Suprapubic skin (tissue), 4 donors: ENCODE measurements around the gene MDK.

Source experiments
- EP300 ChIP-seq: sonication (generic); formaldehyde crosslinking; IDR thresholded peaks from one replicate; pipeline ENCODE4 v1.6.1; 2017; ENCODE audit warnings: antibody characterized with exemption
- POLR2A ChIP-seq, 2 donors: fragments of 450-650 bp; IDR thresholded peaks; one replicate each; pipeline ENCODE4 v1.6.1; 2017; ENCODE audit warnings: antibody characterized with exemption in 2 of 2, mild to moderate bottlenecking in 2 of 2, moderate library complexity in 2 of 2
- POLR2AphosphoS5 ChIP-seq, 3 donors: sonication (generic); formaldehyde crosslinking; IDR thresholded peaks; one replicate each; pipeline ENCODE4 v1.6.1; 2017; ENCODE audit warnings: antibody characterized with exemption in 3 of 3
- TF ChIP-seq, protein P1 (sequence below), 2 donors: fragments of 200-600 bp in 1 of 2; fragments of 450-650 bp in 1 of 2; sonication (generic) in 1 of 2; IDR thresholded peaks; one replicate each; pipeline ENCODE4 v1.5.1; 2016 to 2019; ENCODE audit warnings: antibody characterized with exemption in 2 of 2, mild to moderate bottlenecking in 1 of 2, moderate library complexity in 1 of 2

DNA sequence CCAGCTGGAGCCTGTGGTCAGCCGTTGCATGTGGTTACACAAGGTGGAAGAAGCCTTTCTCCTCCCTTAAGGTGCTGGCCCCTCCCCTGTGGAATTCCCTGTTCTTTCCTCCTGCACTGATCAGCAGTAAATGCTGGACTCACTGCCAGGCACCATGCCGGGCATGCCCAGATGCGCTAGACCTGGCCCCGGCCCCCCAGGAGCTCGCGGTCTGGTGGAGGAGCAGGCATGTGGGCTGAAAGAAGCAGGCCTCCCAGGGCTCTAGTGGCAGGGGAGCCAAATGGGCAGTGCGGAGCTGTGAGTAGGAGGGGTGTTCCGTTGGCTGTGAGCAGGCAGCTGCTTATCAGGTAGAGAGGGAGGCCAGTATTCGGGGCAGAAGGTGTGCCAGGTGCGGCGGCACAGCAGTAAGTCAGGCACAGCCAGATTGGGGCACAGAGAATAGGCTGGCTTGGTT is 24.0 kb upstream of the MDK start:
- TF ChIP-seq, protein P1, sequence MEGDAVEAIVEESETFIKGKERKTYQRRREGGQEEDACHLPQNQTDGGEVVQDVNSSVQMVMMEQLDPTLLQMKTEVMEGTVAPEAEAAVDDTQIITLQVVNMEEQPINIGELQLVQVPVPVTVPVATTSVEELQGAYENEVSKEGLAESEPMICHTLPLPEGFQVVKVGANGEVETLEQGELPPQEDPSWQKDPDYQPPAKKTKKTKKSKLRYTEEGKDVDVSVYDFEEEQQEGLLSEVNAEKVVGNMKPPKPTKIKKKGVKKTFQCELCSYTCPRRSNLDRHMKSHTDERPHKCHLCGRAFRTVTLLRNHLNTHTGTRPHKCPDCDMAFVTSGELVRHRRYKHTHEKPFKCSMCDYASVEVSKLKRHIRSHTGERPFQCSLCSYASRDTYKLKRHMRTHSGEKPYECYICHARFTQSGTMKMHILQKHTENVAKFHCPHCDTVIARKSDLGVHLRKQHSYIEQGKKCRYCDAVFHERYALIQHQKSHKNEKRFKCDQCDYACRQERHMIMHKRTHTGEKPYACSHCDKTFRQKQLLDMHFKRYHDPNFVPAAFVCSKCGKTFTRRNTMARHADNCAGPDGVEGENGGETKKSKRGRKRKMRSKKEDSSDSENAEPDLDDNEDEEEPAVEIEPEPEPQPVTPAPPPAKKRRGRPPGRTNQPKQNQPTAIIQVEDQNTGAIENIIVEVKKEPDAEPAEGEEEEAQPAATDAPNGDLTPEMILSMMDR (IDR thresholded peaks at IDR 0.05), result no peak
- TF ChIP-seq POLR2AphosphoS5 (IDR thresholded peaks at IDR 0.05) (no peak), POLR2A (IDR thresholded peaks at IDR 0.05) (no peak), EP300 (no peak)
